Measurements from ENCODE around the gene ZSCAN23.

The ZSCAN23 gene

GRCh38 chr6:28399350-28400121 lies 43.8 kb downstream of the ZSCAN23 start, which contains the start of gene ZSCAN12 (continued):
- TF ChIP-seq ZNF658 (tag by site-specific recombination; IDR thresholded peaks at IDR 0.05), result no peak

- ChIA-PET POLR2A (interaction anchor here (0.7 to 1.2 kb wide), 2 partner anchors 10 to 194 kb away, joined by 3 to 4 read pairs; no protein-coding TSS in a partner anchor), CTCF (interaction anchor here (1.0 kb wide), 1 partner anchor 40 kb away, joined by 6 read pairs; no protein-coding TSS in a partner anchor)
- no peaks in the 10 kb centered on the region for H3K9me3 ChIP-seq (ENCODE audit: control insufficient read depth, insufficient read depth, low read depth, low read length)
- TF ChIP-seq ZNF121 (tag by site-specific recombination; IDR thresholded peaks at IDR 0.05), result peak; percentile 96
- no peak for TF ChIP-seq ZBTB6 (tag by site-specific recombination; IDR thresholded peaks at IDR 0.05)
- no peak overlapping the region for H3K27ac ChIP-seq (ENCODE audit: extremely low read depth, low read depth, low read length)
- peaks cover 48 to 70% of the 10 kb centered on the region in 2 experiments for H3K36me3 ChIP-seq (ENCODE audit: control insufficient read depth in 2 of 2, insufficient read depth in 1 of 2, low read length in 2 of 2)
- no peak overlapping the region for H3K4me3 ChIP-seq (ENCODE audit: low read depth, low read length)
- 0 out of 2 replicates have a peak, but pooled peaks cover 4% of the 10 kb centered on the region for H3K4me1 ChIP-seq (ENCODE audit: control insufficient read depth, insufficient read depth, low read length)
These were observed 47.4 kb downstream of the ZSCAN23 start for GRCh38 chr6:28395918-28396317.

- CTCF ChIA-PET, result interaction anchor here (0.6 to 2.5 kb wide), 13 partner anchors 8 to 293 kb away, joined by 3 to 10 read pairs (median 3); no protein-coding TSS in a partner anchor
- no peak for TF ChIP-seq ATF2 (tag by site-specific recombination; IDR thresholded peaks at IDR 0.05; ENCODE audit: low read depth)
- no peak overlapping the region for H3K4me3 ChIP-seq (ENCODE audit: low read depth, low read length)
- no peaks in the 10 kb centered on the region for H3K9me3 ChIP-seq (ENCODE audit: control insufficient read depth, insufficient read depth, low read depth, low read length)
- H3K27ac ChIP-seq (ENCODE audit: extremely low read depth, low read depth, low read length), result no peak overlapping the region
- POLR2A ChIA-PET, result interaction anchor here (0.6 kb wide), 1 partner anchor 732 kb away, joined by 4 read pairs; no protein-coding TSS in a partner anchor
- 0 out of 2 replicates have a peak, but pooled peaks cover 4% of the 10 kb centered on the region for H3K4me1 ChIP-seq (ENCODE audit: control insufficient read depth, insufficient read depth, low read length)
- H3K36me3 ChIP-seq (ENCODE audit: control insufficient read depth in 2 of 2, insufficient read depth in 1 of 2, low read length in 2 of 2), result peaks cover 60 to 88% of the 10 kb centered on the region in 2 experiments
These were observed 49.2 kb downstream of the ZSCAN23 start for GRCh38 chr6:28393912-28394662.

GRCh38 chr6:28390688-28391087 lies 52.6 kb downstream of the ZSCAN23 start:
- ChIA-PET CTCF (no interaction called here), POLR2A (no interaction called here)
- Histone ChIP-seq H3K9me3 (ENCODE audit: control insufficient read depth, insufficient read depth, low read depth, low read length) (no peaks in the 10 kb centered on the region), H3K4me3 (ENCODE audit: low read depth, low read length) (no peak overlapping the region), H3K36me3 (ENCODE audit: control insufficient read depth in 2 of 2, insufficient read depth in 1 of 2, low read length in 2 of 2) (peaks cover 68 to 94% of the 10 kb centered on the region in 2 experiments), H3K4me1 (ENCODE audit: control insufficient read depth, insufficient read depth, low read length) (no peaks in the 10 kb centered on the region), H3K27ac (ENCODE audit: extremely low read depth, low read depth, low read length) (no peak overlapping the region)
- no peak for TF ChIP-seq ZNF175 (tag by site-specific recombination; IDR thresholded peaks at IDR 0.05)
- TF ChIP-seq KLF7 (tag by site-specific recombination; IDR thresholded peaks at IDR 0.05; ENCODE audit: borderline replicate concordance), result no peak
- TF ChIP-seq SETDB1 (IDR thresholded peaks at IDR 0.05; ENCODE audit: insufficient read length, low read length), result peak; percentile 75
- no peak for TF ChIP-seq ZBTB1 (tag by site-specific recombination; IDR thresholded peaks at IDR 0.05)
- no peak for TF ChIP-seq ZSCAN30 (tag by site-specific recombination; IDR thresholded peaks at IDR 0.05)
- no peak for TF ChIP-seq ZNF274 (IDR thresholded peaks at IDR 0.05; ENCODE audit: low read length)
- TF ChIP-seq ZNF274 (tag by site-specific recombination; IDR thresholded peaks at IDR 0.05; ENCODE audit: borderline replicate concordance), result peak; percentile 78; the same call in 1 of the 2 replicates
